Neural crest cell (in vitro differentiated cells): ENCODE data around the gene CFAP58. TPM values are rescaled to one million over a fixed set of nuclear protein-coding genes. Genes with fewer than 3 reads are reported as not detected.
A peak's percentile ranks its signal among the peaks of the same experiment; 100 is the strongest.

Experiments used
- DNase-seq: peaks from one replicate; pipeline ENCODE4 v3.0.0; 2021; ENCODE audit warnings: low read depth, mixed read lengths, low spot score
- H3K27ac Mint-ChIP-seq: one replicate; pipeline ENCODE4 v1.8.0; 2021; ENCODE audit warnings: mild to moderate bottlenecking, mixed read lengths; ENCODE audit not compliant: unreplicated experiment
- H3K27me3 Mint-ChIP-seq: 2 replicates; pipeline ENCODE4 v1.8.0; 2021; ENCODE audit warnings: low read depth, mild to moderate bottlenecking, mixed read lengths
- H3K36me3 Mint-ChIP-seq: 2 replicates; pipeline ENCODE4 v1.8.0; 2021; ENCODE audit warnings: low read depth, mild to moderate bottlenecking, mixed read lengths
- H3K4me1 Mint-ChIP-seq: 2 replicates; pipeline ENCODE4 v1.8.0; 2021; ENCODE audit warnings: mixed read lengths
- H3K4me3 Mint-ChIP-seq: one replicate; pipeline ENCODE4 v1.8.0; 2021; ENCODE audit warnings: mild to moderate bottlenecking, mixed read lengths
- H3K9me3 Mint-ChIP-seq: 2 replicates; pipeline ENCODE4 v1.8.0; 2021; ENCODE audit warnings: mixed read lengths
- total RNA-seq: library from RNA; stranded (reverse); gene quantifications from 2 replicates; pipeline ENCODE4 v1.2.1, GENCODE V29; 2021
- TF ChIP-seq, protein P1 (sequence below): fragments of 200-600 bp; sonication (generic); conservative IDR thresholded peaks from 2 replicates; pipeline ENCODE4 v1.5.0; 2021; ENCODE audit warnings: antibody characterized with exemption, mild to moderate bottlenecking

The CFAP58 gene
- total RNA-seq, 1 donor from 2014 or later = 0.44 TPM

DNA sequence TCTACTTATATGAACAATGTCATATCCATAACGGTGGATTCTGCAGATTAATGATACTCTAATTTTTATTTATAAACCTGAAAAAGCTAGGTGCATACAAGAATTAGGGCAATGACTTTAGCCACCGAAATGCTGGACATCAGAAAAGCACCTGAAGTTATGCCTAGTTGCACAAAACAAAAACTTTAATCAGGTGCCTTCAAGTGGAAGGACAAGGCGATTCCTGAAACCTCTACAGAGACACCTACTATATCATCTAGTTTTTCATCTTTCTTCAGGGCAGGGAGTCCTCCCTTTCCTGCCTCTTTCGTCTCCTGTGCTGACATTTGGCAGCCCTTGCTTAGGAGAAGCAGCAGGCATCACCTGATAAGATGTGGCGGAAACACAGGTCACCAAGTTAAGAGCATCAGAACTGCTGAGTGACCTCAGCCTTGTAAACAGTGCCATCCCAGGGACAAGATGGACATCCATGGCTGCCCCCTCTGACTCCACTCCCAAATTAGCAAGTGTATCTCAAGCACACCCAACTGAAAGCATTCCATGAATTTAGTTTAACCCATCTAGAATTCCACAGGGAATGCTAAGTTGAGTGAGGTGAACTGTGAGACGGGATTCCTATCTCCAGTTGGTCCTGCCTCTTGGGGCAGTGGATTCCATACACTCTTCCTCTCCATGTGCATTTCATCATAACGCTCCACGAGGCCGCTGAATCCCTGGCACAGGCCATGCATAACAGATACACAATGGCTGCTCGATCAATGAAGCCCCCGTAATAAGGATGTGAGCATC lies 21.2 kb upstream of the CFAP58 start:
- no peak for DNase-seq
- TF ChIP-seq, protein P1, sequence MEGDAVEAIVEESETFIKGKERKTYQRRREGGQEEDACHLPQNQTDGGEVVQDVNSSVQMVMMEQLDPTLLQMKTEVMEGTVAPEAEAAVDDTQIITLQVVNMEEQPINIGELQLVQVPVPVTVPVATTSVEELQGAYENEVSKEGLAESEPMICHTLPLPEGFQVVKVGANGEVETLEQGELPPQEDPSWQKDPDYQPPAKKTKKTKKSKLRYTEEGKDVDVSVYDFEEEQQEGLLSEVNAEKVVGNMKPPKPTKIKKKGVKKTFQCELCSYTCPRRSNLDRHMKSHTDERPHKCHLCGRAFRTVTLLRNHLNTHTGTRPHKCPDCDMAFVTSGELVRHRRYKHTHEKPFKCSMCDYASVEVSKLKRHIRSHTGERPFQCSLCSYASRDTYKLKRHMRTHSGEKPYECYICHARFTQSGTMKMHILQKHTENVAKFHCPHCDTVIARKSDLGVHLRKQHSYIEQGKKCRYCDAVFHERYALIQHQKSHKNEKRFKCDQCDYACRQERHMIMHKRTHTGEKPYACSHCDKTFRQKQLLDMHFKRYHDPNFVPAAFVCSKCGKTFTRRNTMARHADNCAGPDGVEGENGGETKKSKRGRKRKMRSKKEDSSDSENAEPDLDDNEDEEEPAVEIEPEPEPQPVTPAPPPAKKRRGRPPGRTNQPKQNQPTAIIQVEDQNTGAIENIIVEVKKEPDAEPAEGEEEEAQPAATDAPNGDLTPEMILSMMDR = no peak
- no peaks in the 10 kb centered on the region for H3K9me3 Mint-ChIP-seq
- H3K4me3 Mint-ChIP-seq = peak overlapping the region; percentile 78
- H3K27me3 Mint-ChIP-seq = peaks cover 96% of the 10 kb centered on the region
- no peaks in the 10 kb centered on the region for H3K36me3 Mint-ChIP-seq
- peaks cover 73% of the 10 kb centered on the region for H3K4me1 Mint-ChIP-seq
- peak overlapping the region; percentile 88 for H3K27ac Mint-ChIP-seq

DNA sequence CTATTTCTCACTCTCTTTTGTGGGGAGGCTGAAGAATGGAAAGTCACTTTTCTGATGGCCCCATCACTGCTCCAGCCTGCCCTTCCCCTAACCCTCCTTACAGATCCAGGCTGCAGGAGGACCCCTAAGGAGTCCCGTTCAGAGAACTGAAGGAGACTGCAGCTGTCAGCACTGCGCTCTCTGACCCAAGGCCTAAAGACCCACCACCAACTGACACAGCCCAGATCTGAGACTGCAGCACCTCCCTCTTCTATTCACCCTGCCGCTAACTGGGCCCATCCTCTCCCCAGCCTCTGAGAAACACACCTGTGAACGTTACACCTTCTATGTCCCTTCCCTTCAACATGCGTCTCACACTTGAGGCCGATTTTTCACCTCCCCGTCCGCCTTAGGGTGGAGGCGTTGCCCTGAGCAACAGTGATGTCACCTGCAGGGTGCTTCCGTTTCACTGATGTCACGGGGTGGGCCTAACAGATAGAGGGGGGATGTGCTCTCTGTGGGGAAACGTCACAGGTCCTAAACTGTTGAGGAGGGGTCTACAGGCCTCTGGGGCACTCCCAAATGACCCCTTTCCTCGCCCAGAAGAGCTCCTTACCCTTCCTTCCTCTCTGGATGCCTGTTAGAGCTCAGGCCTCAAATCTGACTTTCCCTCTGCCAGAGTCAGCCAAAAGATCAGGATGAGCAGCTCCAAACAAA lies 20.5 kb upstream of the CFAP58 start:
- Mint-ChIP-seq H3K27me3 (peaks cover 92% of the 10 kb centered on the region), H3K4me1 (peaks cover 66% of the 10 kb centered on the region), H3K27ac (peak overlapping the region; percentile 88), H3K4me3 (peak overlapping the region; percentile 78), H3K36me3 (no peaks in the 10 kb centered on the region), H3K9me3 (no peaks in the 10 kb centered on the region)
- no peak for DNase-seq
- TF ChIP-seq, protein P1 = no peak

- no peak for DNase-seq
- H3K27me3 Mint-ChIP-seq = peaks cover 92% of the 10 kb centered on the region
- H3K4me3 Mint-ChIP-seq = peak overlapping the region; percentile 78
- H3K27ac Mint-ChIP-seq = peak overlapping the region; percentile 58
- no peaks in the 10 kb centered on the region for H3K9me3 Mint-ChIP-seq
- H3K36me3 Mint-ChIP-seq = no peaks in the 10 kb centered on the region
- TF ChIP-seq, protein P1 = no peak
- H3K4me1 Mint-ChIP-seq = peaks cover 59% of the 10 kb centered on the region
Measured at GRCh38 chr10:104333728-104334373, 19.8 kb upstream of the CFAP58 start.

DNA sequence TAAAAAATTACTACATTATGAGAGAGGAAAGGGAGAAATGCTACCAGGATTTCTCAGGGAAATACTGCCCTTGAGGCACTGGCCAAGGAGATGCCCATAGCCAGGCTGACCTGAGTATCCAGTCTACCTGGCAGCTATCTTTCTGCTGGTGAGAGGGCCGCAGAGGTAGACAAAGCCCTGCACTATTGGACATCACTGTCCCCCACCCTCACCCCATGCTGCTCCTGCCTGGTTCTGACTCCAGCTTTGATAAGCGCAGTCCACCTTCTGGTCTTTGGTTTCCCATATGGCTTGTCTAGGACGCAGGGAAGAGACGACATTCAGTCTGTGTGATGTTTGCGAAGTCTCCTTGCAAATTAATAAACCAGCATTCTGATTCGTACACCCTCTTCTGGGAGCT lies 19.1 kb upstream of the CFAP58 start:
- DNase-seq = no peak
- TF ChIP-seq, protein P1 = no peak
- Mint-ChIP-seq H3K4me3 (peak overlapping the region; percentile 78), H3K27ac (peak overlapping the region; percentile 14), H3K36me3 (no peaks in the 10 kb centered on the region), H3K4me1 (peaks cover 57% of the 10 kb centered on the region), H3K27me3 (peaks cover 92% of the 10 kb centered on the region), H3K9me3 (no peaks in the 10 kb centered on the region)

DNA sequence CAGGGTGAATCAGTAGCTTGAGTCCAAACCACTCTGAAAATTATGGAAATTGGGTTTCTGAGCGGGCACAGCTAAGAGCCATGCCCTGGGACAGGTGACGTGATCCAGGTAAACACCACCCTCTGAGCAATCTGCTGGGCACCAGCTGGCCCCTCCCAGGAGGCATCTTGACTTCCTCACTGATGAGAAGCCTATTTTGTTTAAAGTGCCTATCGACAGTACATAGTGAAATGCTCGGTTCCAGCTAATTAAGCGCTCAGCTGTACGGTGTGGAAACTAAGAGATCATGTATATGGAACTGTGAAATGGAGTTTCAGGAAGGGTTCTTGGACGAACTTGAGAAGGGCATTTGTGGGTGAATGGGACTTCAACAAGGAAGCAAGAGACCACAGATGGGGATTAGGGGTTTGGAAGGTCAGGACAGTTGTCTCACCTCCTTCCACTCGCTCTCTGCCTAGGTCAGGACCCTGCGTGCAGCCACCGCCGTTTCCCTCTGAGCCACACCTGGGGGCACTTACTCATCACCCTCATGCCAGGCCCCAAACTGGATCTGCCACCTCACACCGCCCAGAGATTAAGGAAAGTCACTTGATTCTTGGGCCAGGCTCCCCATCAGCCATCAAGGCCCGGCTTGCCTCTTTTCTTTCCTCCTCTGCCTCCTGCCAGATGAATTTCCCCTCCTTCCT lies 18.5 kb upstream of the CFAP58 start:
- Mint-ChIP-seq H3K4me1 (peaks cover 57% of the 10 kb centered on the region), H3K4me3 (peak overlapping the region; percentile 78), H3K9me3 (no peaks in the 10 kb centered on the region), H3K27me3 (peaks cover 92% of the 10 kb centered on the region), H3K36me3 (no peaks in the 10 kb centered on the region), H3K27ac (peak overlapping the region; percentile 24)
- TF ChIP-seq, protein P1 = no peak
- no peak for DNase-seq
